Stimulated activated CD4-positive, alpha-beta T cell treated with anti-CD3 and anti-CD28 coated beads, Interleukin-4, amount 100 ng/mL, for 1 hour (primary cell): ENCODE results near the gene OPHN1.

Experiments
- DNase-seq: peaks from one replicate; pipeline ENCODE4 v3.0.0-alpha.2; 2020

Gene OPHN1

DNA sequence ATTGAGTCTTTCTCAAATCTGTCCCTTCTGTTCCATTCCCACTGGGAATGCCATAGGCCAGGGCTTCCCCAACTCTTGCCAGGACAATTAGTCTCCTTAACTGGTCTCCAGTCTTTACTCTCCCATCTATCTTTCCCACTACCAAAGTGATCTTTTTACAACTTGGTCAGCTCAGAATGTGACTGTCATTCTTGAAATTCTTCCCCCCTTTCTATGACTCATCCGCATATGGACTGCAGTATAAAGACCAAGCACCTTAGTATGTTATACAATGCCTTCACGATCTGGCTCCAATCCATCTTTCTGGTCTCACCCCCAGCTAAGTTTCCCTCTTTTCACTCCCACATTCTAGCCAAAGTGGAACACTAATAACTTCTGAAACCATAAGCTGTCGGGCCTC, 383.8 kb downstream of the OPHN1 start:
- DNase-seq = no peak

DNA sequence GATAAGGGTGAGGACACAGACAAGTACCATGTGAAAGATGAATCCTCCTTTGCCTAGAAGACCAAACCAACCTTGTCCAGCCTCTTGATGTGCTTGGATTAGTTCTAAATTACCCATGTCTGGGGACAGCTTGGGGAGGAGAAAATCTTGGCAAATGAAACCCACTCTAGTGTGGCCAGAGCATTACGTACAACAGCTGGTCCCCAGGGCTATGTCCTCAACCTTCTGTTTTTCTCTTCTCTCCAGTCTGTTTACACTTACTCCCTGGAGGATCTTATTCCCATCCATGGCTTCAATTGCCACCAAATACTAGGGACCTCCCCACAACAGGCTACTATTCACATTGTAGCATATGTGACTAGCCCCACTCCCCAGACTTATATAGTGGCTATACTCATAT, 384.5 kb downstream of the OPHN1 start:
- no peak for DNase-seq

DNA sequence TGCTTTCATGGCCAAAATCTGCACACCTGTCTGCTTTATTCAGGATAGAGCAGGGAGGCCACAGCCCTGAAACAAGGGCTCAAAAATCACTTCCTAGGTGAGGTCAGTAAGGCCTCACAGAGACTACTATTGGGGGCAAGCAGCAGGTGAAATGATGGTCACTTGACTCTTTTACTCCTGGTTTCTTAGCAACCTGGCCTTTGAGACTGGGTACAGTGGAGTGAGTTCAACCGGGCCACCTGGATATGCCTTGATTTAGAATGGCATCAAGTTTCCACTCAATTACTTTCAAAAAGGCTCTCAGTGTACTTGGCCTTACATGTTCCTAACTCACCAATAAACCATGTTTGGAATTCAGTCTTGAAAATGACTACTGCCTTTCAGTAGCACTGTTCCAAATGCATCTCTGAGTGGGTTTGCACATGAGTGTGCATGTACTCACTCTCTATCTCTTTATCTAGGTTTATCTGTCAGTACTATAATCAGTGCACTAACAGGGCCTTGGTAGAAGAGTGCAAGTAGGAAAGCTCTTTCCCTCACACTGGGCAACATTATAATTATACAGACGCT, 388.2 kb downstream of the OPHN1 start:
- no peak for DNase-seq

DNA sequence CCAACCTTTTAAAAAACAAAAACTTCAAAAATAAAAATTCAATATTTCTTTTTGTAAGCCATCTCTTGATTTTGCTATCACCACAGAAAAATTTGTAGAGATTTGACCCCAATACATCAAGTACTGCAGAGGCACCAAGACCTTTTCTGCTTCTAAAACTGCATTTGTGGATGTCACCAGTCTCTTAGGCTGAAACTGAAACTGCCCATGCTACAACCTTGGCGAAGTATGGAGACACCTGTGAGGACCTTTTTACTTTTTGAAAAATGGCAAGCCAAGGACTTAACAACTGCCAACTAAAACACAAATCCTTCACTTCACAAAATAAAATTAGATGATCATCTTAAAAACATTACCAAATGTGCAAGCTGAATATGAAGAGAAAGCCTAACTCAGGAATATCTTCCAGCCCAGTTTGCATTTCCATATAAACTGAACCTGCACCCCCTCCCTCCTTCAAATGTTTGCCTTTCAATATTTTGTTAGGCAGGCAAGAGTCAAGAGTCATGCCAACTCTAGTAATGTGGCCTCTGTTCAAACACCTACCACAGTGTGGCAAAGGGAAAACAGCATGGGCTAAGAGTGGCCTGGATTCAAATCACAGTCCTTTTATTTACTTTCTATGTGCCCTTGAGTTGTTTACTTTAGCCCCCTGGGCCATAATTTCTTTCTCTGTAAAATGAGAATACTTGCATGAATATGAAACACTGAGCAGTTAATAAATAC, 389.4 kb downstream of the OPHN1 start:
- no peak for DNase-seq

DNA sequence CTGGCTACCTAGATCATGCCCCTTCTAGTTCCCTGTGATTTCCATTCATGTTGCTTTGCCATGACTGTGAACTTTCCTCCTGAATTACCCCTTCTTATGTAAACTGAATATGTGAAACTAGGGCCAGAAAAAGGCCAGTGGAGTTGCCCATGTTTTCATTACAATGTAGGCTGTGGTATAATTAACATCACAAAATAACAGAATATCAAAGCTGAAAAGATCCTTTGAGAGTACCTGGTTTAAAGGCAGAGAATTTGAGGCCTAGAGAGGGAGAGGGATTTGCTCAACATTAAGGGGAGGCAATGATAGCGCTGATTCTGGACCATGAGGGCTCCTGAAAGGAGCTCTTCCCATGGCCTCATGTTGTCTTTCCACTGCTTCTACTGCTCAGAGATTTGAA, 392.2 kb downstream of the OPHN1 start:
- no peak for DNase-seq

DNA sequence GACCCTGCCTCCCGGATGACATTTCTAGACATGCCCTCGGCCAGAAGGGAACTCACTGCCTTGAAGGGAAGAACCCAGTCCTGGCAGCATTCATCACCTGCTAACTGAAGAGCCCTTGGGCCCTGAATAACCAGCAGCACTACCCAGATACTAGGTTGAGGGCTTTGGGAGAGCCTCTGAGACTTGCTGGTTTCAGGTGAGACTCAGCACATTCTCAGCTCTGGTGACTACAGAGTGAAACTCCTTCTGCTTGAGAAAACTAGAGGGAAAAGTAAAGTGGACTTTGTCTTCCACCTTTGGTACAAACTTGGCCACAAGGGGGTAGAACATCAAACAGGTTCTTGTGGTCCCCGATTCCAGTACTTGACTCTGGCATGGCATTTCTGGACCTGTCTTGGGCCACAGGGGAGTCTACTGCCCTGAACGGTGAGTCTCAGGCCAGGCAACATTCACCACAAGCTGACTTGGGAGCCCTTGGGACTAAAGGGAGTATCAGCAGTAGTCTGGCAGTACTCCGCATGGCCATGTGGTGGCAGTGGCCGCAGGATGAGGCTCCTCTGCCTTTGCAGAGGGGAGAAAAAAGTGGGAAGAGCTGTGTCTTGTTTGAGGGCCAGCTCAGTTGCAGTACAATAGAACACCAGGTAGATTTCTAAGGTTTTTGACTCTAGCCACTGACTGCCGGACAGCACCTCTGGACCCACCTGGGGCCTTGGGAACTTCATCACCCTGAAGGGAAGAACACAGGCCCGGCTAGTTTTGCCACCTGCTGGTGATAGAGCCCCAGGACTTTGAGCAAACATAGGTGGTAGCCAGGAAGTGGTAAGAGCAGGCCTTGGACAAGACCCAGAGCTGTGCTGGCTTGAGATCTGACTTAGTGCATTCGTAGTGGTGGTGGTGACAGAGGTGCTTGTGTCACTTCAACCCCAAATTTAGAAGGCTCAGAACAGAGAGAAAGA, 414.8 kb downstream of the OPHN1 start:
- peak; percentile 1 for DNase-seq

DNA sequence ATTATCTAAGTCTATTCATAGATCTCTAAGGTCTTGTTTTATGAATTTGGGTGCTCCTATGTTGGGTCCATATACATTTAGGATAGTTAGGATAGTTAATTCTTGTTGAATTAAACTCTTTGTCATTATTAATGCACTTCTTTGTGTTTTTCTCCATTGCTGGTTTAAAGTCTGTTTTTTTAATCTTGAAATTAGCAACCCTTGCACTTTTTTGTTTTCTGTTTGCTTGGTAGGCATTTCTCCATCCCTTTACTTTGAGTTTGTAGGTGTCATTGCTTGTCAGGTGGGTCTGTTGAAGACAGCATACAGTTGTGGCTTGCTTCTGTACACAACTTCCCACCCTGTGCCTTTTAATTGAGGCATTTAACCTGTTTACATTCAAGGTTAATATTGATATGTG, 434.8 kb downstream of the OPHN1 start:
- DNase-seq = no peak
